ENCODE measurements around the gene VWA2. TPM values are rescaled to one million over a fixed set of nuclear protein-coding genes. Genes with fewer than 3 reads are reported as not detected.

VWA2 gene
- polyA plus RNA-seq, 3 donors = not detected

DNA sequence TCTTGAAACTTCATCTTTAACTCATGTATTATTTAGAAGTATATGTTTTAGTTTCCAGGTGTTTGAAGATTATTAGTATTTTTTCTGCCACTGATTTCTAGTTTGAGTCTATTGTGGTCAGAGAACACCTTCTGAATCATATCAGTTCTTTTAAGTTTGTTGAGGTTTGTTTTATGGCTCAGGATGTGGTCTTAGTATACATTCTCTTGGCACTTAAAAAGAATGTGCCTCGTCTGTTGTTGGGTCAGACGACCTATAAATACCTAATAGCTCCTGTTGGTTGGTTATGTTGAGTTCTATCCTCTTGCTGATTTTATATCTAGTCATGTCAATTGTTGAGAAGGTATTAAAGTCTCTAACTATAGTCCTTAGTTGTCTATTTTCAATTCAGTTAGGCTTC, 44.0 kb upstream of the VWA2 start:
- no peak overlapping the region for H3K27ac Mint-ChIP-seq
- intact Hi-C loops (cut with micrococcal nuclease) = no loop called here
- H3K9me3 ChIP-seq (replicated peaks in 1 of 2; ENCODE audit: control insufficient read depth in 1 of 2, insufficient read depth in 1 of 2, low read length in 2 of 2) = no peaks in the 10 kb centered on the region
- no peaks in the 10 kb centered on the region for H3K27me3 ChIP-seq (ENCODE audit: control insufficient read depth in 2 of 2, insufficient read depth in 2 of 2, low read length in 2 of 2)
- H3K36me3 ChIP-seq (replicated peaks in 1 of 2; ENCODE audit: control insufficient read depth in 1 of 2, insufficient read depth in 2 of 2, low read length in 2 of 2) = no peaks in the 10 kb centered on the region
- no peak overlapping the region for H3K4me2 ChIP-seq (replicated peaks; ENCODE audit: extremely low read depth, low read length, poor library complexity, severe bottlenecking)
- H3K27me3 Mint-ChIP-seq (ENCODE audit: low read depth in 3 of 3) = peaks cover 0 to 8% (median 3%) of the 10 kb centered on the region in 3 donors
- DNase-seq = no peak
- no CpG with 5 or more reads among the region's 2 CpGs for WGBS (ENCODE audit: insufficient coverage)
- H3K9me3 Mint-ChIP-seq = peaks cover 0 to 7% (median 0%) of the 10 kb centered on the region in 7 donors
- no peaks in the 10 kb centered on the region for H3K4me1 ChIP-seq (ENCODE audit: control insufficient read depth in 1 of 2, insufficient read depth in 2 of 2, low read length in 2 of 2)
- H3K79me2 ChIP-seq (ENCODE audit: insufficient read depth, low read length) = no peaks in the 10 kb centered on the region
- H3K4me3 Mint-ChIP-seq = no peak overlapping the region
- H3K36me3 Mint-ChIP-seq = no peaks in the 10 kb centered on the region
- TF ChIP-seq, protein P1, sequence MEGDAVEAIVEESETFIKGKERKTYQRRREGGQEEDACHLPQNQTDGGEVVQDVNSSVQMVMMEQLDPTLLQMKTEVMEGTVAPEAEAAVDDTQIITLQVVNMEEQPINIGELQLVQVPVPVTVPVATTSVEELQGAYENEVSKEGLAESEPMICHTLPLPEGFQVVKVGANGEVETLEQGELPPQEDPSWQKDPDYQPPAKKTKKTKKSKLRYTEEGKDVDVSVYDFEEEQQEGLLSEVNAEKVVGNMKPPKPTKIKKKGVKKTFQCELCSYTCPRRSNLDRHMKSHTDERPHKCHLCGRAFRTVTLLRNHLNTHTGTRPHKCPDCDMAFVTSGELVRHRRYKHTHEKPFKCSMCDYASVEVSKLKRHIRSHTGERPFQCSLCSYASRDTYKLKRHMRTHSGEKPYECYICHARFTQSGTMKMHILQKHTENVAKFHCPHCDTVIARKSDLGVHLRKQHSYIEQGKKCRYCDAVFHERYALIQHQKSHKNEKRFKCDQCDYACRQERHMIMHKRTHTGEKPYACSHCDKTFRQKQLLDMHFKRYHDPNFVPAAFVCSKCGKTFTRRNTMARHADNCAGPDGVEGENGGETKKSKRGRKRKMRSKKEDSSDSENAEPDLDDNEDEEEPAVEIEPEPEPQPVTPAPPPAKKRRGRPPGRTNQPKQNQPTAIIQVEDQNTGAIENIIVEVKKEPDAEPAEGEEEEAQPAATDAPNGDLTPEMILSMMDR (IDR thresholded peaks at IDR 0.05) = no peak
- H3K27ac ChIP-seq (ENCODE audit: low read depth in 1 of 2, low read length in 2 of 2) = no peak overlapping the region
- H3K9ac ChIP-seq (ENCODE audit: insufficient read depth, low read length, poor library complexity, severe bottlenecking) = no peak overlapping the region
- H3K4me3 ChIP-seq (replicated peaks in 1 of 3; ENCODE audit: low read depth in 2 of 3, low read length in 3 of 3) = no peak overlapping the region
- H3K4me1 Mint-ChIP-seq = no peaks in the 10 kb centered on the region
- H4K20me1 ChIP-seq (ENCODE audit: insufficient read depth, low read length) = no peaks in the 10 kb centered on the region
- no peak overlapping the region for H2AFZ ChIP-seq (ENCODE audit: insufficient read depth, low read depth, low read length, poor library complexity, severe bottlenecking)

DNA sequence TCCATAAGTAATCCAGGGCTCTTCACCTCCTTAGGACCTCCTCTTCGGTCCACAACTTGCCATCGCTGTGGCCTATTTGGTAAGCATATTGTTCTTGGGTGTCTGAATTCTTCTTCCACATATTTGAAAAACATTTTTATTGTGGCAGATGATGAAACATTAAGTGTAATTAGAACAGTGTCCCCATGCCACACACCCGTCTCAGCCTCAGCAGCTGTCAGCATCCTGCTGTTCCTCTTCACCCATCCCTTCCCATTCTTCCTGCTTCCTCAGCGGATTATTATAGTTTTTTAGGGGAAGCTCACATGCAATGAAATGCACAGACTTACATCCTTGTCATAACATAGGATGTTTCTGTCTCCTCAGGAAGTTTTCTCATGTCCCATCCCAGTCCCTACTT, 39.8 kb upstream of the VWA2 start:
- no peak for DNase-seq
- TF ChIP-seq, protein P1 (IDR thresholded peaks at IDR 0.05) = no peak
- H3K4me2 ChIP-seq (replicated peaks; ENCODE audit: extremely low read depth, low read length, poor library complexity, severe bottlenecking) = no peak overlapping the region
- H3K4me3 ChIP-seq (replicated peaks in 1 of 3; ENCODE audit: low read depth in 2 of 3, low read length in 3 of 3) = no peak overlapping the region
- no peaks in the 10 kb centered on the region for H3K79me2 ChIP-seq (ENCODE audit: insufficient read depth, low read length)
- H3K27ac ChIP-seq (ENCODE audit: low read depth in 1 of 2, low read length in 2 of 2) = no peak overlapping the region
- H3K36me3 ChIP-seq (replicated peaks in 1 of 2; ENCODE audit: control insufficient read depth in 1 of 2, insufficient read depth in 2 of 2, low read length in 2 of 2) = no peaks in the 10 kb centered on the region
- H3K27me3 Mint-ChIP-seq (ENCODE audit: low read depth in 3 of 3) = peaks cover 0 to 10% (median 4%) of the 10 kb centered on the region in 3 donors
- no peaks in the 10 kb centered on the region for H3K27me3 ChIP-seq (ENCODE audit: control insufficient read depth in 2 of 2, insufficient read depth in 2 of 2, low read length in 2 of 2)
- no peak overlapping the region for H2AFZ ChIP-seq (ENCODE audit: insufficient read depth, low read depth, low read length, poor library complexity, severe bottlenecking)
- no peaks in the 10 kb centered on the region for H3K4me1 Mint-ChIP-seq
- no peak overlapping the region for H3K27ac Mint-ChIP-seq
- no peaks in the 10 kb centered on the region for H4K20me1 ChIP-seq (ENCODE audit: insufficient read depth, low read length)
- no peaks in the 10 kb centered on the region for H3K36me3 Mint-ChIP-seq
- intact Hi-C loops (cut with micrococcal nuclease) = no loop called here
- no CpG with 5 or more reads among the region's 4 CpGs for WGBS (ENCODE audit: insufficient coverage)
- H3K9me3 ChIP-seq (replicated peaks in 1 of 2; ENCODE audit: control insufficient read depth in 1 of 2, insufficient read depth in 1 of 2, low read length in 2 of 2) = no peaks in the 10 kb centered on the region
- H3K4me1 ChIP-seq (ENCODE audit: control insufficient read depth in 1 of 2, insufficient read depth in 2 of 2, low read length in 2 of 2) = no peaks in the 10 kb centered on the region
- H3K9me3 Mint-ChIP-seq = peaks cover 0 to 7% (median 0%) of the 10 kb centered on the region in 7 donors
- H3K4me3 Mint-ChIP-seq = no peak overlapping the region
- no peak overlapping the region for H3K9ac ChIP-seq (ENCODE audit: insufficient read depth, low read length, poor library complexity, severe bottlenecking)

All from CD14-positive monocyte (primary cell).